GM21529 (cell line): Measurements from ENCODE around the gene DLGAP4.
A peak's percentile ranks its signal among the peaks of the same experiment; 100 is the strongest.
"Not testable (repeated sequence)": the region's sequence is repeated elsewhere in the genome, so short reads cannot be mapped to it uniquely, and the experiment has no call there.

Experiments
- ATAC-seq: cut with Tn5 transposase; IDR thresholded peaks from one replicate; pipeline ENCODE4 v1.9.1; 2021; ENCODE audit not compliant: unreplicated experiment

The DLGAP4 gene

GRCh38 chr20:36547186-36548005 is 241.3 kb downstream of the DLGAP4 start:
- ATAC-seq, result no peak

DNA sequence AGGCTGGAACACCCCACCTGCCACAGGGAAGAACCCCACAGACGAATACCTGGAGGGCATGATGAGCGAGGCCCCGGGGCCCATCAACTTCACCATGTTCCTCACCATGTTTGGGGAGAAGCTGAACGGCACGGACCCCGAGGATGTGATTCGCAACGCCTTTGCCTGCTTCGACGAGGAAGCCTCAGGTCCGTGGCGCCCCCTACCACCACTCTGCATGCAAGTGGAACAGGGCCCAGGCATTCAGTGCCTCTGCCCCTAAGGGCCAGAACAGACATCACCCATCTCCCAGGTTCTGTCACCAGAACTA is 241.8 kb downstream of the DLGAP4 start:
- ATAC-seq, result no peak

DNA sequence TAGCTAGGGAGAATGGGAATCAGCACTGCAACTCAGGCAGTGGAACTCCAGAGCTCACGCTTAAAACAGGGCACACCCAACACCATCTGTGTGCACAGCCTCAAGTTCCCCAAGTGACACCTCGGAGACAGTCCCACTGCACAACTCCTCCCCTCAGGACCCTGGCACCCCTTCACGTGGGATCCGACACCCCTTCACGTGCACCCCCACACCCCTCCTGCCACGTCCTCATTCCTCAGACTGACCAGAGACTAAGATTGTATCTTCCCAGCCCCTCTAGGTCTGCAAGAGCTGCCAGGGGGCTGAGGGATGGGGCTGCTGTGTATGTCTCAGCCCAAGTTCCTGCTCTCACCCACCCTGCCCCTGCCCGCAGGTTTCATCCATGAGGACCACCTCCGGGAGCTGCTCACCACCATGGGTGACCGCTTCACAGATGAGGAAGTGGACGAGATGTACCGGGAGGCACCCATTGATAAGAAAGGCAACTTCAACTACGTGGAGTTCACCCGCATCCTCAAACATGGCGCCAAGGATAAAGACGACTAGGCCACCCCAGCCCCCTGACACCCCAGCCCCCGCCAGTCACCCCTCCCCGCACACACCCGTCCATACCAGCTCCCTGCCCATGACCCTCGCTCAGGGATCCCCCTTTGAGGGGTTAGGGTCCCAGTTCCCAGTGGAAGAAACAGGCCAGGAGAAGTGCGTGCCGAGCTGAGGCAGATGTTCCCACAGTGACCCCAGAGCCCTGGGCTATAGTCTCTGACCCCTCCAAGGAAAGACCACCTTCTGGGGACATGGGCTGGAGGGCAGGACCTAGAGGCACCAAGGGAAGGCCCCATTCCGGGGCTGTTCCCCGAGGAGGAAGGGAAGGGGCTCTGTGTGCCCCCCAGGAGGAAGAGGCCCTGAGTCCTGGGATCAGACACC is 242.8 kb downstream of the DLGAP4 start:
- no peak for ATAC-seq

DNA sequence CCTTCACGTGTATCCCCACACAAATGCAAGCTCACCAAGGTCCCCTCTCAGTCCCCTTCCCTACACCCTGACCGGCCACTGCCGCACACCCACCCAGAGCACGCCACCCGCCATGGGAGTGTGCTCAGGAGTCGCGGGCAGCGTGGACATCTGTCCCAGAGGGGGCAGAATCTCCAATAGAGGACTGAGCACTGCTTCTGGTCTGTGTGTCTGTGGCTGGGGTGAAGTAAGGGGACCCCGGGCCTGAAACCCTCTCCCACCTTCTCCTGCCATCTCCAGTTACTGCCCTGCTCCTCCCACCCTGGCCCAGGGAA is 243.4 kb downstream of the DLGAP4 start:
- ATAC-seq, result no peak

GRCh38 chr20:36549942-36550789 is 244.0 kb downstream of the DLGAP4 start:
- ATAC-seq, result no peak

GRCh38 chr20:36550790-36551299 is 244.7 kb downstream of the DLGAP4 start:
- no peak for ATAC-seq

DNA sequence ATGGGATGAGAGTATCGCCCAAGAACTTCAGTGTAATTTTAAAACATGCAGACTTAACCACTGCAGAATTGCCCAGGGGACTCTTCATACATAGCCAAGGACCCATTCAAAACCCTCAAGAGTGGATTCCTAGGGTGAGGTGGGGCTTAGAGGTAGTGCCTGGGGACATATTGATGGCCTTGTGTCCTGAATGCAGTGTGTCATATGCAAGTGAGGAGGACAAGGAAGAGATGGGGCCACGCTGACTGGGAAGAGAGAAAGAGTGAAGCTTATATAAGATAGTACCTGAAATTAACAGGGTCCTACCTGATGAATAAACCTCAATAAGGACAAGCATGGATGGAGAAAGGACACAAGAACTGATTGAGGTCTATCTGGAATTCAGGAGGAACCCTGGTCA is 249.1 kb downstream of the DLGAP4 start:
- ATAC-seq, result no peak

DNA sequence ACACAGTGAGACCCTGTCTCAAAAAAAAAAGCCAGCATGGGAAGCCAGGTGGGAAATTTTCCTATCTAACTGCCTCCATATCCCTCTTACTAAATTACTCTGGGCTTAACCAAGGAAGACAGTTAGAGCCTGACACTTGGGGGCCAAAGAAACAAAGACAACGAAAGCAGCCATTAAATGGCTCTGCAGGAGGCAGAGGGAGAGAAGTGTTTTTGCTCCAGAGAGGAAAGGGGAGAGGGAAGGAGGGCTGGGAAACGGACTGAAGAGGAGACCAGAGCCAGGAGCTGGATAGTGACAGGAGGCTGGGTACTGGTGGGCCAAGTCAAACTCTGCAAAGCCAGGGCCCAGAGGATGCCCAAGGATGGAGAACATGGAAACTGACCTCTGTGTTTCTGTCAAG is 256.6 kb downstream of the DLGAP4 start:
- ATAC-seq, result no peak

DNA sequence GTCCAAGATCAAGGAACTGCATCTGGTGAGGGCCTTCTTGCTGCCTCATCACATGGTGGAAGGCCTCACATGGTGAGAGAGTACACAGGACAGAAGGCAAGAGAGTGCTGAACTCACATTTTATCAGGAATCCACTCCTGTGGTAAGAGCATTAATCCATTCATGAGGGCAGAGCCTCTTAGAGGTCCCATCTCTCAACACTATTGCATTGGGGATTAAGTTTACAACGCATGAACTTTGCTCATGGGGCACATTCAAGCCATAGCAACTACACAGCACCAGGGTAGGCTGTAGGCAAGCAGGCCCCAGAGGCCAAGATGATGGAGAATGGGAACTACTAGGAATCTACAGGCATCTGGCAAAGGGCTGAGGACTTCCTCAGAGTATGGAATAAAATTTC is 257.2 kb downstream of the DLGAP4 start:
- ATAC-seq, result no peak

DNA sequence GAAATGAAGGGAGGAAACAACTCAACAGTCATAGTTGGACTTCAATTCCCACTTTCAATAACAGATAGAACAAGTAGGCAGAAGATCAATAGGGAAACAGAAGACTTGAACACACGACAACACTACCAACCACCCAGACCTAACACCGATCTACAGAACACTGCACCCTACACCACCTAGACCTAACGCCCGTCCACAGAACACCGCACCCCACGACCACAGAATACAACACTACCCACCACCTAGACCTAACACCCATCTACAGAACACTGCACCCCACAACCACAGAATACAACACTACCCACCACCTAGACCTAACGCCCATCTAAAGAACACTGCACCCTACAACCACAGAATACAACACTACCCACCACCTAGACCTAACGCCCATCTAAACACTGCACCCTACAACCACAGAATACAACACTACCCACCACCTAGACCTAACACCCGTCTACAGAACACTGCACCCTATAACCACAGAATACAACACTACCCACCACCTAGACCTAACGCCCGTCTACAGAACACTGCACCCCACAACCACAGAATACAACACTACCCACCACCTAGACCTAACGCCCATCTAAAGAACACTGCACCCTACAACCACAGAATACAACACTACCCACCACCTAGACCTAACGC is 258.1 kb downstream of the DLGAP4 start:
- not testable (repeated sequence) for ATAC-seq

- not testable (repeated sequence) for ATAC-seq
Observed at GRCh38 chr20:36564726-36565121, 258.6 kb downstream of the DLGAP4 start.

GRCh38 chr20:36565520-36565919 is 259.4 kb downstream of the DLGAP4 start:
- ATAC-seq, result no peak

DNA sequence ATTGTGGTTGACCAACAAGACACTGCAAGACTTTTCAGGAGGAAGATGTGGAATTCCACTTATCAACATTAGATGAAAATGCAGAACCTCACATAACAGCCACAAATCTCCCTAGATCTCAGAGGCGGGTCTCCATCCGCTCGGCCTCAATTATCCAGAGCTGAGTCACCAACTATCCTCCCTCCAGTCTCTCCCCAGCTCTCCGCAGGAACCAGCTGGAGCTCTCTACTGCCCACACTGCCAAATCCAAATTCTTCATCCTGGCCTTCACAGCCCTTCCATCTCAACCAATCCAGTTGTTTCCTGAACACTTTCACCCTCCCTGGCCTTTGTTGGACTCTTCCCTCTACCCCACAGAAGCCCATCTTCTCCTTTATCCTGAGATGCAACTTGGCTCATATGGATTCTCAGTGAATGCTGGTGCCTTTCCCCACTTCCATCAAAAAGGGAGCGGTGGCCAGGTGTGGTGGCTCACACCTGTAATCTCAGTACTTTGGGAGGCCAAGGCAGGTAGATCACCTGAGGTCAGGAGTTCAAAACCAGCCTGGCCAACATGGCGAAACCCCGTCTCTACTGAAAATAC is 263.8 kb downstream of the DLGAP4 start:
- no peak for ATAC-seq

DNA sequence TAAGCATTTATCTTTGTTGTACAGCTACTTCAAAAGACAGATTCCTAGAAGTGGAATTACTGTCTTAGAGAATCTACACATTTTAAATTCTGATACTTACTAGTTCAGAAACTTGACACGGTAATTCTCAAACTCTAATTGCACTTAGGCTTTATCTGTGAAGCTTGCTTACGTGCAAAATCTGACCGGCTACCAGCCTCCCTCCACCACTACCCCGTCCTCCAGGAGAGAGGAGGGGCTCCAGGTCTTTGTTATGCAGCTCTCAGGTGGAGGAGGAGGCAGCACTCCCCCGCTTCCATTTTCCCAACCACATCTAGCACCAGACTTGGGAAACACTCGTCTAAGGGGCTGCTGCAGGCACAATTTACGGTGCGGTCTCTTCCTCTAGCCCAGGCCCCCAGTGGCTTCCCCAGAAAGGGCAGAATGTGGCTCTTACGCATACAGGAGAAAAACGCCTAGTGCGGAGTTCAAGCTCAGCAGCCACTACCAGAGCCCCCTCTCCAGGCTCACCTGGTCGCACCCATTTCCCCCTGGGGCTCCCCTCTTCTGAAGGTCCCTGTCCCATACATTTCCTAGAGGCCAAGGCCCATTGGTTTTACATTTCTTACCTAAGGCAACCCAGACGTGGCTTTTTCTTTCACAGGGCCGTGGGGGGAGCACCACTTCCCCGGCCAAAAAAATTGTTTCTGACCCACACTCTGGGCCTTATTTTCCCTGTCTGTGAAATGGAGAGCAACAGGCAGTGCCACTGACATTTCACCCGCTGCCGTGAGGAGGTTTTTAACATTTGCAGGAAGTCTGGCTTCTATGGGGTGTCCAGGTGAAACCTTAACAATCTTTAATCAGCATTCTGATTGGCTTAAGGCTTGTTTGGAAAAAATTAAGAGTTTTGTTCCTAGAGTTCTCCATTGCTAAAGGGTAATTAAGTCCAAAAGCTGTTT is 265.7 kb downstream of the DLGAP4 start:
- ATAC-seq, result no peak

DNA sequence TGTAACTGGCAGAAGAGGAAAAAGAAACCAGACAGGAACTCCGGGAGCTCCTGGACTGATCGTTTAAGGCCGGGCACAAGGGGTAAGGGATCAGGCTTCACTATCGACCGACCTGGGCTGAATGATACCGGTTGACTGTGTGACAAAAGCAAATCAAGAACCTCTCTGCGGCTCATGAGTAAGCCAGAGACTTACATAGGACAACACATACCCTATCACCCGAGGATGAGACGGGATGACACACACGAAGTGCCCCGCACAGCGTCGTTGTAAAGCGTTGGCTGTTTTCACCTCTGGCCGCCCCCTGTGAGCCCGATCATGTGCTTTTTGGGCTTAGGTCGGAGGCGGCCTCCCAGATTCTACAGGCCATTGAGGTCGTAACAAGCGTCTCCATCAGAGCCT is 266.6 kb downstream of the DLGAP4 start:
- peak; percentile 11 for ATAC-seq

DNA sequence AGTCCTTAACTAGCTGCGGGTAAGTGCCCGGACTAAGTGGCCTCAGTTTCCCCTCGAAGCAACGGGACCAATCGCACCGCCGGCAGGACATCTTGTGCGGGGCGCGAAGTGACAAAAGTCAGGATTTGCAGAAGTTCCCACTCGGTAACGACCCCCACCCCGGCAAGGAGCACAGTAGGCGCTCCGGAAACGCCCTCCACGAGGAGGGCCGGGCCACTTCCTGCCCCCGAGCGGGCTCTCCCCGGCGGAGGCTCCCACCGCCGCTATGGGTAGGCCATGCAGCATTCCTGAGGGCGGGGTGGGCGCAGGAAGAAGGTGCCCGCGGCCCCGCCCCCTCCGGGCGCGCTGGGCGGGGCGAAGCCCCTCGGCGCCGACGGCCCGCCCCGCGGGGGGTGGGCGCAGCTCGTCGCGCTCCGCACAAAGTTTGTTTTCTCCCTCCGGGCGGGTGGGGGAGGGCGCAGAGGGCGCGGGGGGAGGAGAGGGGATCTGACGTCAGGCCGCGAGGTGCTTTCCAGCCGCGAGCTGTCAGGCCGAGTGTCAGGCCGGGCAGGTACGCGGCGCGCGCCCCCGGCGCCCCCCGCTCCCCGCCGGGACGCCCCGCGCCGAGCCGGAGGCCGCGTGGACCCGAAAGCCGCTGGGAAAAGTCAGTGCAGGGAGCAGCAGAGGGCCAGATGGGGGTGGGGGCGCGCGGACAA is 267.1 kb downstream of the DLGAP4 start, which contains the start of gene TGIF2:
Gene TGIF2 (plus strand): TSS at position 495 of the 695 bp plus-strand sequence. CDS start 5,178 bp downstream, outside the sequence.
- ATAC-seq, result peak; percentile 63

GRCh38 chr20:36573798-36574365 is 267.7 kb downstream of the DLGAP4 start:
- no peak for ATAC-seq
